ENCODE data around the gene C2orf68.

GRCh38 chr2:85566265-85566664 is 45.6 kb downstream of the C2orf68 start:
- TF ChIP-seq CTCF (IDR thresholded peaks at IDR 0.05; ENCODE audit: insufficient read depth, low read length, poor library complexity, severe bottlenecking) (no peak), EZH2phosphoT487 (conservative IDR thresholded peaks at IDR 0.05; ENCODE audit: low read length) (no peak)

Measured in SU-DHL-6 (cell line).